ENCODE data around the gene PPP2R5D. TPM values are rescaled to one million over a fixed set of nuclear protein-coding genes. Genes with fewer than 3 reads are reported as not detected.

PPP2R5D gene
- total and polyA plus RNA-seq, 2 of the 8 experiments (the other 6 are each of a cell fraction or from before 2014, with no cell fraction given): 52.1 to 55.7 TPM

GRCh38 chr6:42988486-42989020 is 4.2 kb downstream of the PPP2R5D start (continued):
- TF ChIP-seq TEAD4 (IDR thresholded peaks at IDR 0.05; ENCODE audit: low read depth, low read length): no peak

All from H1 (cell line).